ENCODE results near the gene LYST.

The LYST gene

DNA sequence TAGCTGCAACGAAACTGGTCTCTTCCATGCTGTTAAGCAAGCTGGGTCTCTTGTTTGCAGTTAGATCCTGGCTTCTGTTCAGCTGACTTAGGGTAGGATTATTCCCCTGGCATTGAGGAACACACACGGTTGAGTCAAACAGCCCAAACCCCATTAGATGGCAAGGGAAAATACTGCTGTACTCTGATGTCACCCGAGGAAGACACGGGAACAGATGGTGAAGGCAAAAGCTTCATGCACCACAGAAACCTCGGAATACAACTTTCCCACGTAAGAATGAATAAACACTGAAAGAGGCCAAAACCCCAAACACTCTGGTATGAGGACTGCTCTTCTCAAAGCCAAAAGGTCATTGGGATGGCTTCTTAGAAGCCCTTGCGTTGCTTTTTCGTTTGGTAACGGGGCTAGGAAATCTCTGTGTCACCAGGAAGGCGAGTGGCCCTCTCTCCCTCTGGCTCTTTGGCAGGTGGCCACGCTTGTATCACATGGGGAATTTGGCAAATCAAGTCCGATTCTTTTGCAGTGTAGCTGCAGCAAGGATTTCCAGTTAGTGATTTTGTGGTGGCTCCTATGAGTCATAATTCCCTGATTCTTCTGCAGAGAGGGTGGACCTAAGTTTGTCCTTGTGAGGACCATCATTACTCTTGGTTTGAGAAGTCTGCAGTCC, 16.7 kb upstream of the LYST start:
- FAIRE-seq = no peak

DNA sequence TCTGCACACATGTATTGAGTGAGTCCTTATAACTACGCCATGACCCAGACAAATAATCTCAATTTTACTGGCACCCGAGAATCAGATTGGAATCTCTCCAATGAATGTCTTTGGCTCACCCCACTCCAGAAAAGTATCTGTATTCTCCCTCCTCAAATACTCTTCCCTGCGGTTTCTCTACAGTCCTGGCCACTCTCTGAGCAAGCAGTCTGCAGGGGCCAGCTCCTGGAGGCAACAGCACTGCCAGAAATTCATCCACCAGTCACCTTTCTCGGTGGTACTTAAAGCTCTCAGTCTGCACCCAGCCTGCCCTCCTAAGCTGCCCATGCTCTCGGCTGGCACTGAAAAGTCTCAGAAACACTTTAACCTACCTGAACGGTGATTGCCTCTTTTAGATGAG, 16.1 kb upstream of the LYST start:
- FAIRE-seq = no peak

- no peak for FAIRE-seq
These were observed 15.4 kb upstream of the LYST start for GRCh38 chr1:235881930-235882700.

DNA sequence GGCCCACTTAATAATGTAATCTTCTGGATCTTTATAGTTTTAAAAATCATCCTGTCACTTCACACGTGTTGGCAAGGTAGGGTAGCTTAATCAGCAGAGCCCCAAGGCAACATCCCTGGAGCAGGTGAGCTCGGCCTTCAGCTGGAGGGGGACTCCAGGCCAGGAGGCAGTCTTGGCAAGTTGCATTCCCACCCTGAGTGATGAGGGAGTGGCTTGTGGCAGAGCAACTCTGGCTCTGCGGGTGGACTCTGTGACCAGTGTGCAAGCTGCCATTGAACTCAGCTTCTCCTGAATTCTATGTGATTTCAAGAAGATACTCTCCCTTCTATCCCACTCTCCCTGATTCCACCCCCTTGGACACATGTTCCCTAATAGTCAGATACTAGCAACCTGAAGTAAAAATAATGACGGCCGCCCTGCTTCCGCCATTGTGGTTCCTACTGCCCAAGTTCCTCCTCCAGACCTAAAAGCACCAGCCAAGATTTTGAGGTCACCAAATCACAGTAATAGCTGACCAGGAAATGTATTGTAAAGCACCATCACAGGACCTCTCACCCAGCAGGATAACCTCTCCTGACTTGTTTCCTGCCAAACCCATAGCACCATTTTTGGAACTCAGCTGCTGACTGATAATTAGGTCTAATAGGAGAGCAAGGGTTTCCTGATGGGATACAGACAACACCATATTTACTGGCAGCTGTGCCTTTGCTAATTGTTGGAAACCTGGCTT, 11.5 kb upstream of the LYST start:
- no peak for FAIRE-seq

DNA sequence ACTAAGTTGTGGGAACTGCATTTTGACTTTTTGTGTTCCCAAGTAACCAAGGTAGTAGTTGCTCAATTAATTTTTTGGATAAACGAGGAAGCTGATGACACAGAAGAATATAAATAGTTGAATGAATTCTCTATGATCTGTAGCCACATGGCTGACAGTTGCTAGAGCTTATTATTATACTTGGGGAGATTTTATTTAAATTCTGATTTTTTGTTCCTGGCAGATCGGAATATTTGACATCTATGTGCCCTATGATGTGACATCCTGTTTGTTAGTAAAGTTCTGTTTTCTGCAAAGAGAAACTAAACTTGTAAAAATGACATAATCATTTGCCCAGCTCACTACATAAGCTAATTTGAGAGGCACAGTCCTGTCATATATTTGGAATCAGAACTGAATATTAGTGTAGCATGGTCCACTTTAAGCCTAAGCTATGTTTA, 9.7 kb upstream of the LYST start:
- no peak for FAIRE-seq

GRCh38 chr1:235875036-235875597, 8.4 kb upstream of the LYST start:
- FAIRE-seq = no peak

DNA sequence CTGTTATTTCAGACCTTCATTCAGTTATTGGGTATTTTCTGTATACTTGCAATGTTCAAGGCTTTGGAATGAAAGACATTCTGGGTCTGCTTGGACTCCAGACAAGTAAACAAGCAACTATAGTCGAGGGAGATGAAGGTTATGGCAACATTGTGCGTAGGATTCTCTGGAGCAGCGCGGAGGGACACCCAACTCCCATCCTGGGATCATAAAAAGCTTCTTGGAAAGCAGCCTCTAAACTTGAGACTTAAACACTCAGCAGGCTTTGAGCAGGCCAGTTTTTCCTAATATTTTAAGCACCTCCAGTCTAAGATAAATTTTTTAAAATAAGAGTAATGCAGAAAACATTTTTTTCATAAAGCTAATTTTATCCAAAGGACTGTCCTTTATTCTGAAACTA, 7.6 kb upstream of the LYST start:
- no peak for FAIRE-seq

- FAIRE-seq = no peak
These were observed 6.9 kb upstream of the LYST start for GRCh38 chr1:235873571-235873970.

GRCh38 chr1:235873045-235873444, 6.3 kb upstream of the LYST start:
- no peak for FAIRE-seq

GRCh38 chr1:235872270-235872669, 5.6 kb upstream of the LYST start:
- no peak for FAIRE-seq

GRCh38 chr1:235867903-235868469, 1.3 kb upstream of the LYST start:
- no peak for FAIRE-seq

DNA sequence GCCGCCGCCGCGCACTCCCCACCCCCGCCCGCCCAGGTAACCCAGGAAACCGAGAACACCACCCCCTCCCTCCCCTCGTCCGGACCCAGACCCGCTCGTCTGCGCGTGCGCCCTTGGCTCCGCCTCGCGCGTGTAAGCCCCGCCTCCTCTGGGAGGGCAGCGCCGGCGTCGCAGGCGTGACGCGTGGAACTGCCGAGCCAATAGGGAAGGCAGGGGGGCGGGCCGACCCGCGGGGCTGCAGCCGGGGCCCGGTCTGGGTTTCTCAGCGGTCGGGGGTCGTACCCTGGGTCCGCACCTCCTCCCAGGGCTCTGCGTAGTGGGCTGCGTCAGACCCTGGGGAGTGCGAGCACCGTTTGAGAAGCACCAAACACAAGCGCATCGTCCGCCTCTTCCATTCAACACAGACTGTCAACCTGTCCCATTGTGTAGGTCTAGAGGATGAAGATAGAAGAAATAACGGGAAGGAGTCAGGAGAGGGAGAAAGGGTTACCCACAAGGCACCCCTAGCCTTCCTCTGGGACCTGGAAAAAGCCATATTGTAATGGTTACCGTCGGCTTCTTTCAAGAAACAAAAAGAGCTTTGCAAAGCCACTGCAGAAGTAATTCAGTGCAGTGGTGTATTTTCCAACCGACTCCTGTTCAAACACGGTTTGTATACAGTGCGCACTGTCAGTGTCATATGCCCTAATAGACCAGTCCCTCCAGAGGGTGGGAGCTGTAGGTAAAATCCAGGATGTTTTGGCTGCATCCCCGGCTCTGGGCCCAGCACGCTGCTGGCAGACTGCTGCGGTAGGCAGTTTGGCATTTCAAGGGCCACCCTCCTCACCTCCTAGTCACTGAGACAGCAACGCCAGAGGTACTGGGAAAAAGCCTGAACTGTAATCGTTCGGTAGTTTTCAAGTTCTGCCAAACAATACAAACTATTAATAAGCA, 473 bp upstream of the LYST start:
- FAIRE-seq = no peak

GRCh38 chr1:235865565-235866204, 1.0 kb downstream of the LYST start:
- FAIRE-seq = no peak

DNA sequence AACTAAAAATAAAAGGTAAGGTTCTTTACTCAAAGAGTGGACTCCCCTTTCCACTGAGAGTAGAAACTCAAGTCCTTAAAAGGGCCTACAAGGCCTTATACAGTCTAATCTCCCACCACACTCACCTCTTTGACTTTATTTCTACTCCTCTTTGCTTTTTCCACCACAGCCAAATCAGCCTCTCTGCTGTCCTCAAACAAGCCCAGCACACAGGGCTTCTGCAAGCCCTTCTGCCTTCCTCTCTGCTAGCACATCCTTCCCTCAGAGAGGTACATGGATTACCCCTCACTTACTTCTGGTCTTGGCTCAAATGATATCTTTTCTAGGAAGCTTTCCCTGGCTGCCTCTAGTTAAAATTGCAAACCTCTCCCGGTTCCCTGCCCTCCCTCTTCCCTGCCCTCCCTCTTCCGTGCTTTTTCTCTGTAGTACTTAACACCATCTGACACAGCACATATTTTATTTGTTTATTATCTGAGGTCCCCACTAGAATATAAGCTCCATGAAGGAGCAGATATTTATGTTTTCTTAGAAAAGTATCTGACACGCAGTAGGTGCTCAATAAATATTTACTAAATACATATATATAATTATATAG, 1.7 kb downstream of the LYST start:
- FAIRE-seq = no peak

- FAIRE-seq = no peak
These were observed 2.2 kb downstream of the LYST start for GRCh38 chr1:235864469-235864868.

GRCh38 chr1:235863699-235864093, 3.0 kb downstream of the LYST start:
- no peak for FAIRE-seq

GRCh38 chr1:235861857-235862256, 4.8 kb downstream of the LYST start:
- FAIRE-seq = no peak

DNA sequence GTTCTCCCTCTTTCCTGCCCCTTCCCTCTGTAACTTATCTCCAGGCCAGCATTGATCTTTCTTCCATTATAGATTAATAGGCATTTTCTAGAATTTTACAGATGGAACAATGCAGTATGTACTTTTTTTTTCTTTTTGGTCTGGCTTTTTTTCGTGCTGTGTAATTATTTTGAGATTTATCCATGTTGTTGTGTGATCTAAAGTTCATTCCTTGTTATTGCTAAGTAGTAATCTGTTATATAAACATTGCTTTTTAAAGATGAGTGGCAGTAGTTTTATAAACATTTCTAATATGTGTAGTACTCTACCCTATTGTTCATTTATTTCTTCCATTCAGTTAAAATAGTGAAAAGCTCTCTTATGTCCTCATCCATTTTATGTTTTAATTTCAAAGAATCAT, 5.9 kb downstream of the LYST start:
- FAIRE-seq = no peak

DNA sequence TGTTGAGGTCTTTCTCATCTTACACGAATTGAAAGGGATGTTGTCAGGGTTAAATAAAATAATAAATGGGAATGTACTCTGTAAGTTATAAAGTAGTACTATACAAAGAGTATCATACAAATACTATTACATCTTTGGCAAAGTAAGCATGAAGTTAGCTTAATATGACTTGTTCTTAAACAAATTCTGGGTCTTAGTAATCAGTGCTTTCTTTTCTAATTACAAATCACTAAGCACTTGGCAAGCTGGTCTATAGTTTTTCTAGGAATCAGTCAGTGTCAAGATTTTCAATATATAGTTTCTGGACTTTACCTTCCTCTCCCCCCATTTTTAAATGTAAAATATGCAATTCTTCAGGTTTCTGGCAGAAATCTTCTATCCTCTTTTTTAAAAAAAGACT, 6.9 kb downstream of the LYST start:
- FAIRE-seq = no peak

DNA sequence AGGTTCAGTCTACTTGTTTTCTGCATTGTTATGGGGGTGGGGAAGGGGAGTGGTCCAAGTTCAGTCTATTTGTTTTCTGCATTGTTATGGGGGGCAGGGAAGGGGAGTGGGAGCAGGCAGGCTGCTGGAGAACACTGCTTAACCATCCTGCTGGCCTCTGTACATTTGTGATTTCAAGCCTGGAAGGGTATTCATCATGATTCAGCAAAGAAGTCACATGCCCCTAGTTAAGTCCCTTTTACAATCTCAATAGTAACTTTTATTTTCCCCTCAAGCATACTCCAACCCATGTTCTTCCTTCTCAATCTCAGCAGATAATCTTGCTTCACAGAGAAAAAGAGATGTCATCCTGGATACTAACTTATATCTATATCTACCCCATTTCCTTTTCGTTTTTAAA, 7.9 kb downstream of the LYST start:
- no peak for FAIRE-seq

GRCh38 chr1:235857756-235858155, 8.9 kb downstream of the LYST start:
- no peak for FAIRE-seq

All from colon (tissue), 2 donors.